Measurements from ENCODE around the gene CHD5.
"Not testable (repeated sequence)": the region's sequence is repeated elsewhere in the genome, so short reads cannot be mapped to it uniquely, and the experiment has no call there.

CHD5 gene

DNA sequence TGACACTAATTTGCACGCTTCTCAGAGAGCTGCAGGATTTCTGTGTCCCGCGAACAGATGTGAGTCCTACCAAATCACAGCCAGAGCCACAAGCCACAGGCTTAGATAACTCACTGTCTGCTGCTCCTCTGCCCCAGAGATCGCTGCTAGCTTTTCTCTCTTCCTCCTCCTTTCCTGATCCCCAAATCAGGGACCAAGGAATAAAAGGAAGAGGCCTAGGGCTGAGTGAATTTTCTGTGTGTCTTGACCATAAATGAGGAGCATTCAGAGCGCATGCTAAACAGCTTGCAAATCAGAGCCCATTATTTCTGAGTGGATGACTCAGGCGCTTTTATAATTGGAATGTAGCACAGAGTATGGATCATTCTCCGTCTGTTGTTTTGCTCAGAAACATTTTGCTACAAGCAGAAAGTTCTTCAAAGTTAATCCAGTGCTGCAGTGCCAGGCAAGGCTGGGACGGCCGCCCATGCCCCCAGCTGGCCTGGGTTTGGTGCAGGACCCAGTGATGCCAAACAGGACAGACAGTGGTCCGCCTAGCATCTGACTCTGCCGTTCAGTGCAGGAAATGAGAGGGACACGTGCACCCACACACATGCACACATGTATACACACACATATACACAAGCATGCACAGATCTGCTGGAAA, 96.2 kb downstream of the CHD5 start:
- TF ChIP-seq TAF1 (IDR thresholded peaks at IDR 0.05; ENCODE audit: low read depth, low read length) (no peak), PAX5 (IDR thresholded peaks at IDR 0.05; ENCODE audit: insufficient read depth, low read length, severe bottlenecking) (no peak), POLR2A (IDR thresholded peaks at IDR 0.05; ENCODE audit: low read depth, low read length) (no peak), POU2F2 (IDR thresholded peaks at IDR 0.05; ENCODE audit: low read depth, low read length) (no peak), POLR2AphosphoS5 (IDR thresholded peaks at IDR 0.05; ENCODE audit: low read depth, low read length) (no peak), SPI1 (IDR thresholded peaks at IDR 0.05; ENCODE audit: low read depth, low read length) (no peak)
- DNase-seq (ENCODE audit: insufficient read length, low spot score) (no peak), FAIRE-seq (no peak)

DNA sequence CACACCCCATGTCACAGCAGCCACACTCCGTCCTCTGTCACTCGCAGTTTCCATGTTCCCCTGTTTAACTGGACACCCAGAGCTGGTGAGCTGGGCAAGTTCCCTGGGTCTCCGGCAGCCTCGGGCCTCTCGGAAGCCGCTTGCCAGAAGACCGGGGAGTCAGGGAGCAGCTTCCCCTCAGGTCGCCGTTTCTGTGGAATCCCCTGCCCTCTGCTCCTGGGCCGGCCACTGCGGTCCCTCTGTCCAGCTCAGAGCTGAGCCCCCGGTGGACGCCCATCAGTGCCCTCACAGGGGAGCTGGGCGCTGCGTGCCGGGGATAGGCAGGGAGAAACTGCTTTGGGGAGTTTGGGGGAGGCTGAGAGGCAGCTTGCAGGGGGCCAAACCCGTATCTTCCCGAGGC, 96.7 kb downstream of the CHD5 start:
- FAIRE-seq (no peak), DNase-seq (ENCODE audit: insufficient read length, low spot score) (no peak)
- TF ChIP-seq PAX5 (IDR thresholded peaks at IDR 0.05; ENCODE audit: insufficient read depth, low read length, severe bottlenecking) (no peak), POLR2A (IDR thresholded peaks at IDR 0.05; ENCODE audit: low read depth, low read length) (no peak)

DNA sequence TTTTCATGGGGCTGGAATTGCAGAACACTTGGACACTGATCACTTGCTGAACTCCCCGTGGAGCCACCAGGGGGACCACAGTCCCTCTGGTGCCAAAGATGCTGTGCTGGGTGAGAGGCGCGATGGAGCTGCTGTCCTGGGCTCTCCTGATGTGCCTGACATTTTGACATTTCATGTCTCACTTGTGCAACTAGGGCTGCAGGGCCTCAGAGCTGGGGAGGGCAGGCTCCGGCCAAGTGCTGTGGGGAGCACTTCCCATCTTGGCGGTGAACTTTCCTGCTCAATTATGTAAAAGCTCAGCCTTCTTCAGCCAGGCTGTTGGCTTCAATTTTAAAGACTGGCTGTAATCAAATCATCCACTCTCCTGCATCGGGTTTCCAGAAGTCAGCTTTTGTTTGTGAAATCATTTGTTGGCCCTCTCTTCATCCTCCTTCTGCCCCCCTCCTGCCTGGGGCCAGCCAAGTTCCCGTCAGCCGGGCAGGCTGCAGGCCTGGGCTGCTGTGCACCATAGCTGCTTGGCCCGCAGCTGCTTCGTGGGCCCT, 97.6 kb downstream of the CHD5 start:
- TF ChIP-seq PAX5 (IDR thresholded peaks at IDR 0.05; ENCODE audit: insufficient read depth, low read length, severe bottlenecking) (no peak), POLR2AphosphoS5 (IDR thresholded peaks at IDR 0.05; ENCODE audit: low read depth, low read length) (no peak)
- no peak for DNase-seq (ENCODE audit: insufficient read length, low spot score)
- FAIRE-seq: no peak

DNA sequence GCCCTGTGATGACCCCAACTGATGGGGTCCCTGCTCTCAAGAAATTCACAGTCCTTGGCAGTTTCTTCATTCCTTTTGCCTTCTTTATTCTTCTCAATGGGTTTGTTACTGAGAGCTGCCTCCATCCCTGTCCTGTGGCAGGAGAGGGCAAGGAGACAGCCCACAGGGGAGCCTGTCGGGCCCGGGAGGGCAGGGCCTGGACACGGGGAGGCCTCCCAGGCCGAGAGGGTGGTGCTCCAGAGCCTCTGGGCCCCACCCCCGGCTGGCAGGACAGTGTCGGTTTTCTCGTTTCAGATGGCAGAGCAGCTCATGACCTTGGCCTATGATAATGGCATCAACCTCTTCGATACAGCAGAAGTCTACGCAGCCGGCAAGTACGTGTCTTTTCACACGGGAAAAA, 98.2 kb downstream of the CHD5 start:
- DNase-seq (ENCODE audit: insufficient read length, low spot score): no peak
- FAIRE-seq: no peak
- TF ChIP-seq TAF1 (IDR thresholded peaks at IDR 0.05; ENCODE audit: low read depth, low read length) (no peak), POLR2AphosphoS5 (IDR thresholded peaks at IDR 0.05; ENCODE audit: low read depth, low read length) (no peak), POLR2A (IDR thresholded peaks at IDR 0.05; ENCODE audit: low read depth, low read length) (no peak), SPI1 (IDR thresholded peaks at IDR 0.05; ENCODE audit: low read depth, low read length) (no peak), POU2F2 (IDR thresholded peaks at IDR 0.05; ENCODE audit: low read depth, low read length) (no peak), PAX5 (IDR thresholded peaks at IDR 0.05; ENCODE audit: insufficient read depth, low read length, severe bottlenecking) (no peak)

DNA sequence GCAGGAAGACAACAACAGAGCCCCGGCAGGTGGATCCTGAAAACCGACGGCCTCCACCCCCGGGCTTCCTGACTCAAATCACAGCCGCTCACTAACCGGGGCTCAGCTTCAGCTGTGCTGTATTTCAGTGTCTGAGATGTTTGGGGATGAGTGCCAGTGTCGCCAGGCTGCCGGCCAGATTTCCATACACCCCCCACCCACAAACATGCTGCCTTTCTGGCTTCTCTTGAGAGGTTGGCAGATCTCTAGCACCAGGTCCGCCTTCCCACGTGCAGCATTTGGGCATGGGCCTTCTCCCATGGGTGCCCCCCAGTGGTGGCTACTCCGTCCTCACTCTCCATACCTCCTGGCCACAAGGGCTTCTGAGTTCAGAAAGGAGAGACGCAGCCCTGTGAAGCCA, 99.7 kb downstream of the CHD5 start:
- TF ChIP-seq POLR2A (IDR thresholded peaks at IDR 0.05; ENCODE audit: low read depth, low read length) (no peak), POU2F2 (IDR thresholded peaks at IDR 0.05; ENCODE audit: low read depth, low read length) (no peak), TAF1 (IDR thresholded peaks at IDR 0.05; ENCODE audit: low read depth, low read length) (no peak)
- DNase-seq (ENCODE audit: insufficient read length, low spot score) (no peak), FAIRE-seq (no peak)

DNA sequence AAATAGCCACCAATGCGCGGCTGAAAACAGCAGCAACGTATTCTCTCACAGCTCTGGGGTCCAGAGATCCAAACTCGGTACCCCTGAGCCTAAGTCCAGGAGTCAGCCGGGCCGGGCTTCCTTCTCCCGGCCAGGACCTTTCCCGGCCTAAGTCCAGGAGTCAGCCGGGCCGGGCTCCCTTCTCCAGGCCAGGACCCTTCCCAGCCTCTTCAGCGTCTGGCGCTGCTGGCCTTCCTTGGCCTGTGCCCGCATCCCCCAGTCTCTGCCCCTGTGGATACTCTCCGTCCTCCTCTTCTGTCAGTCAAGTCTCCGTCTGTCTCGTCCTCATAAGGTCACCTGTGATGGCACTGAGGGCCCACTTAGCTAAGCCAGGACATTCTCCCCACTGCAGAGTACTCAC, 102.2 kb downstream of the CHD5 start:
- DNase-seq (ENCODE audit: insufficient read length, low spot score) (no peak), FAIRE-seq (no peak)
- TF ChIP-seq POLR2A (IDR thresholded peaks at IDR 0.05; ENCODE audit: low read depth, low read length) (no peak), POLR2AphosphoS5 (IDR thresholded peaks at IDR 0.05; ENCODE audit: low read depth, low read length) (no peak), POU2F2 (IDR thresholded peaks at IDR 0.05; ENCODE audit: low read depth, low read length) (no peak), TAF1 (IDR thresholded peaks at IDR 0.05; ENCODE audit: low read depth, low read length) (no peak), PAX5 (IDR thresholded peaks at IDR 0.05; ENCODE audit: insufficient read depth, low read length, severe bottlenecking) (no peak), SPI1 (IDR thresholded peaks at IDR 0.05; ENCODE audit: low read depth, low read length) (no peak)

DNA sequence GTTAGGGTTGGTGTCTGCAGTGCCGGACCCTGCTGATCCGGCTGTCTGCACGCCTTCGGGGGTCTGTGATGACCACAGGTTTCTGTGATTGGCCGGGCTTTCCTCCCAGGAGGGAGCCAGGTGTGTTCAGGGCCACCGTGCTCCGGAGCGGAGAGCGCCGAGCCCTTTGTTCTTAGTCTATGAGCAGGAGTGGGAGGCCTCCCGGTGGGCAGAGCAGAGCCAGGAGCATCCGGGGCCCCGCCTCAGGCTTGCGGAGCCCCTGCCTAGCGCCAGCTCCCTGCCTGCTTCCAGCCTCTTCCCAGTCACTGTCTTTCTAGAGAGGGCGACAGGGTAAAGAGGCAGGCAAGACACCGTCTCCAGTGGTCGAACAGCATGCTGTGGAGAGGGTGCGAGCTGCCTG, 102.6 kb downstream of the CHD5 start:
- DNase-seq (ENCODE audit: insufficient read length, low spot score) (no peak), FAIRE-seq (no peak)
- TF ChIP-seq POLR2AphosphoS5 (IDR thresholded peaks at IDR 0.05; ENCODE audit: low read depth, low read length) (no peak), PAX5 (IDR thresholded peaks at IDR 0.05; ENCODE audit: insufficient read depth, low read length, severe bottlenecking) (no peak), POLR2A (IDR thresholded peaks at IDR 0.05; ENCODE audit: low read depth, low read length) (no peak), TAF1 (IDR thresholded peaks at IDR 0.05; ENCODE audit: low read depth, low read length) (no peak), POU2F2 (IDR thresholded peaks at IDR 0.05; ENCODE audit: low read depth, low read length) (no peak), SPI1 (IDR thresholded peaks at IDR 0.05; ENCODE audit: low read depth, low read length) (no peak)

DNA sequence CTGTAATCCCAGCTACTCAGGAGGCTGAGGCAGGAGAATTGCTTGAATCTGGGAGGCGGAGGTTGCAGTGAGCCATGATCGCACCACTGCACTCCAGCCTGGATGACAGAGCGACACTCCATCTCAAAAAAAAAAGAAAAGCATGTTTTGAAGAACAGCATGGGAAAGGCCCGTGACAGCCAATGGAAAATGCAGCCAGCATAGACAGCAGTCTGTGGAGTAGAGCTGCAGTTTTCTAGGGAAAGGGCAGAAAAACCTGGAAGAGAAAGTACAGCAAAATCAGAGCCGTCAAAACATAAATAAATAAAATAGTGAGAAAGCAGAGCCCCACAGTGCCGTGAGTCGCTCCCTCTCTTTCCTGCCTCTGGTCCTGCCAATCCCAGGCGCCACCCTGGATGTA, 103.1 kb downstream of the CHD5 start:
- DNase-seq (ENCODE audit: insufficient read length, low spot score); FAIRE-seq: not testable (repeated sequence)

DNA sequence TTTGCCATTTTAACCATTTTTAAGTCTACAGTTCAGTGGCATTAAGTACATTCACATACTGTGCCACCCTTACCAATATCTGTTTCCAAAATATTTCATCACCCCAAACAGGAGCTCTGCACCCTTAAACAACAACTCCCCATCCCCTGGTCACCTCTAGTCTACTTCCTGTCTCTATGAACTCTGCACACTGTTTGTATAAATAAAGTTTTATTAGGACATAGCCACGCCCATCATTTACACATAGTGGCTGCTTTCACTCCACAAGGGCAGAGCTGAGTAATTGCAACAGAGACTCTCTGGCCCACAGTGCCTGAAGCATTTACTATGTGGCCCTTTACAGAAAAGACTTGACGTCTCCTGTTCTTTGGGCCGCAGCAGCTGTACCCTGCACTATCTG, 104.4 kb downstream of the CHD5 start:
- no peak for DNase-seq (ENCODE audit: insufficient read length, low spot score)

DNA sequence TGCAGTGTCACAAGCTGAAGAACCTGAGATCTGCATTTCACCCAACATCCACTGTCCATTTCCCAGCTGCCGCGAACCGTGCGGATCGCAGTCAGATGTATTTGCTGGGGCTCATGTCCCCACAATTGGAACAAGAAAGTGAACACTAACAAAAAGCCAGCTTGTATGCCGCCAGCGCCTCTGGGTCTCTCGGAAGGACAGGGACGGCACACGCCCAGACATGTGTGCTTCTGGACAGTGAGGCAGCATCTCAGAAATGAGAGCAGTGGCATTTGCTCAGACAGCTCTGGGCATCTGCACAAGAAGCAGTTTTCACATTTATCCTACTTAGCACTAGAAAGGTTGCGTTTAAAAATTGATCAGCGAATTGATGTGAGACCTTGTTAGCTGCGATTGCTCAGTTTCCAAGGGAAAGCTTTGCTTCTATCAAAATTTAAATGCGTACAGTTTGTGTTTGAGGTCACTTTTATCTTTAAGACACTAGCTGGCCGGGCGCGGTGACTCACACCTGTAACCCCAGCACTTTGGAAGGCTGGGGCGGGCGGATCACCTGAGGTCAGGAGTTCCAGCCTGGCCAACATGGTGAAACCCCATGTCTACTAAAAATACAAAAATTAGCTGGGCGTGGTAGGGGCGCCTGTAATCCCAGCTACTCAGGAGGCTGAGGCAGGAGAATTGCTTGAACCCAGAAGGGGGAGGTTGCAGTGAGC, 105.8 kb downstream of the CHD5 start:
- DNase-seq (ENCODE audit: insufficient read length, low spot score) (no peak), FAIRE-seq (no peak)
- no peak for TF ChIP-seq POLR2AphosphoS5 (IDR thresholded peaks at IDR 0.05; ENCODE audit: low read depth, low read length)
- no peak for TF ChIP-seq PAX5 (IDR thresholded peaks at IDR 0.05; ENCODE audit: insufficient read depth, low read length, severe bottlenecking)

More for the DNA sequence above, 104.4 kb downstream of the CHD5 start:
- FAIRE-seq: peak; percentile 41
- no peak for TF ChIP-seq SPI1 (IDR thresholded peaks at IDR 0.05; ENCODE audit: low read depth, low read length)

DNA sequence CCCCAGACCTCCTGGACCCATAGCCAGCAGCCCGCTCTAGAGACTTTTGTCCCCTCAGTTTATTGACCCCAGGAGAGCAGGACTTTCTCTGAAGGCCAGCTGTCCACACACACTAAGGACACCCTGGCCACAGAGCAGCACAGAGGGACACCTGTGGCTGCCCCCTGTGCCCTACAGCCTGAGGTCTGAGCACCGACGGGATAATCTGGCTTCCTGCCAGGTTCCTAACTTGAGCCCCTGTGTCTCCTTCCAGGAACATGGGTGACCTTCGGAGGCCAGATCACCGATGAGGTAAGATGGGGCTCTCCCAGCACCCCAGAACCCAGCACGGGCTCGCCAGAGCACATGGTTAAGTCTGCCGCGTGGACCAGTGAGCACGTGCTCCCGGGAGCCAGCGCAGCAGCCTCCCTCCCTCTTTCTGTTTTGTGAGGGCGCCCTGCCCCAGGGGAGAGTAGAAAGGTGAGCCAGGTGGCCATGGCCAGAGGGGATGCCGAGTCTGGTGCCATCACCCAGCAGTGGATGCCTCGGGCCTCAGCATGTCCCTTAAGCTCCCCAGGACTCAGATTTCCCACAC, 106.6 kb downstream of the CHD5 start:
- TF ChIP-seq PAX5 (IDR thresholded peaks at IDR 0.05; ENCODE audit: insufficient read depth, low read length, severe bottlenecking) (no peak), TAF1 (IDR thresholded peaks at IDR 0.05; ENCODE audit: low read depth, low read length) (no peak), POLR2AphosphoS5 (IDR thresholded peaks at IDR 0.05; ENCODE audit: low read depth, low read length) (no peak), POLR2A (IDR thresholded peaks at IDR 0.05; ENCODE audit: low read depth, low read length) (no peak)
- no peak for DNase-seq (ENCODE audit: insufficient read length, low spot score)
- no peak for FAIRE-seq

Data from GM12891 (cell line).